Endothelial cell of umbilical vein (primary cell): ENCODE data around the gene WDFY3. TPM values are rescaled to one million over a fixed set of nuclear protein-coding genes. Genes with fewer than 3 reads are reported as not detected.

Source experiments
- BruUV-seq: library from RNA; stranded (reverse); fragments of 400-500 nt; replicated peaks from 2 replicates; lab custom pipeline; 2021; lab: Mats Ljungman, UMichigan
- CTCF ChIA-PET: fragments of 300-600, 350-600 bp; sonication (Branson Sonifier 250); formaldehyde crosslinking; loops from one replicate; lab custom pipeline; 2021; ENCODE audit warnings: antibody characterized with exemption, inconsistent platforms; lab: Charles Lee
- POLR2A ChIA-PET: fragments of 300-600, 350-600 bp; sonication (Branson Sonifier 250); formaldehyde crosslinking; loops from one replicate; lab custom pipeline; 2021; ENCODE audit warnings: antibody characterized with exemption, inconsistent platforms; lab: Charles Lee
- DNase-seq: peaks from one replicate; pipeline ENCODE4 v3.0.0-alpha.2; 2011; ENCODE audit warnings: low read depth, low spot score
- FAIRE-seq: peaks from 2 replicates; lab custom pipeline; 2011; peaks lifted over from hg19 to GRCh38; lab: Jason Lieb, UNC
- H2AFZ ChIP-seq: 2 replicates; pipeline ENCODE4 v1.6.0; 2012; ENCODE audit warnings: low read depth, low read length, control low read depth, inconsistent platforms
- H3K27ac ChIP-seq: 2 replicates; pipeline ENCODE4 v1.5.1; 2011; ENCODE audit warnings: low read depth, mild to moderate bottlenecking, control low read depth, low read length, moderate library complexity; ENCODE audit not compliant: insufficient read depth
- H3K27me3 ChIP-seq, 2 experiments: 2 replicates each; pipeline versions ENCODE4 v1.6.0 to v1.6.1; 2011; ENCODE audit warnings: low read length in 2 of 2, mixed read lengths in 1 of 2; ENCODE audit not compliant: control insufficient read depth in 2 of 2, insufficient read depth in 2 of 2
- H3K36me3 ChIP-seq, 2 experiments: 2 replicates in 1 of 2; 3 replicates in 1 of 2; pipeline ENCODE4 v1.5.1; 2011; ENCODE audit warnings: low read length in 2 of 2, mild to moderate bottlenecking in 1 of 2, moderate library complexity in 1 of 2; ENCODE audit not compliant: control insufficient read depth in 2 of 2, insufficient read depth in 2 of 2; ENCODE audit errors: extremely low read depth in 1 of 2
- H3K4me1 ChIP-seq: 3 replicates; pipeline ENCODE4 v1.5.1; 2011; ENCODE audit warnings: mild to moderate bottlenecking, low read length; ENCODE audit not compliant: control insufficient read depth, insufficient read depth; ENCODE audit errors: extremely low read depth
- H3K4me2 ChIP-seq: 2 replicates; pipeline ENCODE4 v1.6.1; 2011; ENCODE audit warnings: low read length, control low read depth, mixed read lengths; ENCODE audit not compliant: insufficient read depth
- H3K4me3 ChIP-seq, 3 experiments: fragments of 200-600 bp in 1 of 3; sonication (generic), shearing (Covaris generic) in 1 of 3; replicated peaks in 1 of 3; 2 replicates each; pipeline ENCODE4 v1.5.1; 2011 to 2016; ENCODE audit warnings: control low read depth in 3 of 3, low read length in 3 of 3, mild to moderate bottlenecking in 2 of 3, inconsistent platforms in 1 of 3, low read depth in 1 of 3, moderate library complexity in 1 of 3; ENCODE audit not compliant: insufficient read depth in 1 of 3
- H3K79me2 ChIP-seq: 2 replicates; pipeline ENCODE4 v1.6.0; 2012; ENCODE audit warnings: low read length, inconsistent platforms; ENCODE audit not compliant: control insufficient read depth, insufficient read depth
- H3K9ac ChIP-seq: replicated peaks from 2 replicates; pipeline ENCODE3; 2011; ENCODE audit warnings: low read length, control low read depth; ENCODE audit not compliant: insufficient read depth; ENCODE audit errors: extremely low read depth
- H3K9me1 ChIP-seq: replicated peaks from 3 replicates; pipeline ENCODE4 v1.6.0; 2011; ENCODE audit warnings: mild to moderate bottlenecking, low read length; ENCODE audit not compliant: control insufficient read depth, insufficient read depth; ENCODE audit errors: extremely low read depth
- H3K9me3 ChIP-seq: replicated peaks from 2 replicates; pipeline ENCODE4 v1.5.1; 2012; ENCODE audit warnings: low read length, inconsistent platforms; ENCODE audit not compliant: control insufficient read depth, insufficient read depth
- H4K20me1 ChIP-seq: replicated peaks from 2 replicates; pipeline ENCODE3; 2011; ENCODE audit warnings: mild to moderate bottlenecking, low read length; ENCODE audit not compliant: control insufficient read depth, insufficient read depth; ENCODE audit errors: extremely low read depth
- CTCF ChIP-seq, 2 donors: IDR thresholded peaks; 1 replicate in 1 of 2; 2 replicates in 1 of 2; pipeline ENCODE4 v1.5.1; 2011; ENCODE audit warnings: low read length in 2 of 2, mild to moderate bottlenecking in 2 of 2, moderate library complexity in 2 of 2, control low read depth in 1 of 2, inconsistent platforms in 1 of 2, low read depth in 1 of 2; ENCODE audit not compliant: insufficient read depth in 1 of 2; ENCODE audit errors: extremely low read depth in 1 of 2
- EZH2 ChIP-seq: IDR thresholded peaks from 2 replicates; pipeline ENCODE4 v1.6.1; 2012; ENCODE audit warnings: borderline replicate concordance, low read depth, mild to moderate bottlenecking, moderate library complexity, low read length, inconsistent platforms; ENCODE audit not compliant: severe bottlenecking
- FOS ChIP-seq: IDR thresholded peaks from 2 replicates; pipeline ENCODE4 v1.6.1; 2011; ENCODE audit warnings: mild to moderate bottlenecking, low read length, moderate library complexity, borderline replicate concordance; ENCODE audit not compliant: insufficient read depth
- GATA2 ChIP-seq: IDR thresholded peaks from 2 replicates; pipeline ENCODE4 v1.7.0; 2011; ENCODE audit warnings: low read depth, mild to moderate bottlenecking, moderate library complexity, mixed read lengths, low read length; ENCODE audit not compliant: insufficient read length, insufficient read depth
- MAX ChIP-seq: IDR thresholded peaks from 2 replicates; pipeline ENCODE4 v1.6.1; 2011; ENCODE audit not compliant: insufficient read depth, insufficient read length
- POLR2A ChIP-seq: IDR thresholded peaks from 2 replicates; pipeline ENCODE4 v1.6.1; 2012; ENCODE audit warnings: low read depth, mild to moderate bottlenecking, control low read depth, low read length
- POLR2AphosphoS5 ChIP-seq: IDR thresholded peaks from 2 replicates; pipeline ENCODE4 v1.6.1; 2012; ENCODE audit warnings: low read depth, mild to moderate bottlenecking, control low read depth, low read length, moderate library complexity; ENCODE audit not compliant: insufficient read depth
- dilution Hi-C: fragments of 300-500 bp; cut with MboI; formaldehyde crosslinking; loops from one replicate; pipeline ENCODE4 v1.15.0; 2019; ENCODE audit warnings: low sequenced_read_pairs; ENCODE audit not compliant: extremely low pct_ligation_motif_present
- intact Hi-C: fragments of 100-400 bp; cut with micrococcal nuclease; formaldehyde crosslinking; loops from one replicate; pipeline ENCODE4 v1.10.0; 2022
- polyA plus RNA-seq, 4 experiments: library from polyadenylated mRNA; depleted of rRNA in 3 of 4; stranded (reverse) in 3 of 4; unstranded in 1 of 4; fragments of >200 nt; gene quantifications; 2 replicates each; pipeline versions ENCODE4 v1.2.1 to v1.2.3, GENCODE V29; 2011 to 2012; ENCODE audit warnings: missing spikeins in 1 of 4
- total RNA-seq: library from RNA; stranded (reverse); gene quantifications from 2 replicates; pipeline ENCODE4 v1.2.3, GENCODE V29; 2021

WDFY3 gene
- total and polyA plus RNA-seq, 2 donors (not counting 3 experiments of a cell fraction or from before 2014, with no cell fraction given): 37.0 to 113 TPM

- H3K27me3 ChIP-seq: no peaks in the 10 kb centered on the region
Measured at GRCh38 chr4:84751707-84752106, 214.8 kb downstream of the WDFY3 start.

More at GRCh38 chr4:84751707-84752106, 214.8 kb downstream of the WDFY3 start:
- no peak overlapping the region for H3K27ac ChIP-seq
- peaks cover 2% of the 10 kb centered on the region for H4K20me1 ChIP-seq
- no peak overlapping the region for H3K9ac ChIP-seq
- FAIRE-seq: no peak
- no peak for DNase-seq
- dilution Hi-C loops (no loop called here), intact Hi-C loops (loop anchor here (2.0 kb wide), 1 partner anchor 119 kb away; no protein-coding TSS in a partner anchor)
- H3K36me3 ChIP-seq: peaks cover 15 to 47% of the 10 kb centered on the region in 2 experiments
- TF ChIP-seq CTCF (IDR thresholded peaks at IDR 0.05; ENCODE audit: extremely low read depth in 1 of 2, insufficient read depth in 1 of 2, low read depth in 1 of 2, low read length in 2 of 2): no peak
- no peak for TF ChIP-seq EZH2
- no peak for TF ChIP-seq FOS
- TF ChIP-seq MAX: no peak
- no peak for TF ChIP-seq GATA2
- TF ChIP-seq POLR2A: no peak
- TF ChIP-seq POLR2AphosphoS5: no peak
- H3K4me1 ChIP-seq: no peaks in the 10 kb centered on the region
- POLR2A ChIA-PET: no interaction called here
- H3K9me3 ChIP-seq: no peaks in the 10 kb centered on the region
- H3K4me3 ChIP-seq: no peak overlapping the region
- no peak overlapping the region for H2AFZ ChIP-seq
- H3K79me2 ChIP-seq: no peaks in the 10 kb centered on the region
- CTCF ChIA-PET: interaction anchor here (2.0 to 2.8 kb wide), 2 partner anchors 10 to 220 kb away, joined by 10 to 86 read pairs; no protein-coding TSS in a partner anchor
- H3K4me2 ChIP-seq: no peak overlapping the region
- H3K9me1 ChIP-seq: no peaks in the 10 kb centered on the region
- BruUV-seq: no TSS peak
